Neural progenitor cell (in vitro differentiated cells): ENCODE results near the gene ECHDC1. TPM values are rescaled to one million over a fixed set of nuclear protein-coding genes. Genes with fewer than 3 reads are reported as not detected.
"Not testable (repeated sequence)": the region's sequence is repeated elsewhere in the genome, so short reads cannot be mapped to it uniquely, and the experiment has no call there.

Experiments
- DNase-seq: peaks from one replicate; pipeline ENCODE4 v3.0.0-alpha.2; 2016; ENCODE audit warnings: low spot score
- H2AFZ ChIP-seq: fragments of 200-600 bp; sonication (generic); replicated peaks from 2 replicates; pipeline ENCODE4 v1.6.1; 2016; ENCODE audit warnings: antibody characterized with exemption
- H3F3A ChIP-seq: fragments of 200-600 bp; sonication (generic); 2 replicates; pipeline ENCODE4 v1.6.1; 2016; ENCODE audit warnings: antibody characterized with exemption, low read depth
- H3K27ac ChIP-seq: fragments of 200-600 bp; sonication (generic); 2 replicates; pipeline ENCODE4 v1.5.1; 2016; ENCODE audit warnings: mild to moderate bottlenecking
- H3K27me3 ChIP-seq: fragments of 200-600 bp; sonication (generic); 2 replicates; pipeline ENCODE4 v1.6.1; 2016; ENCODE audit warnings: mild to moderate bottlenecking, moderate library complexity
- H3K36me3 ChIP-seq: fragments of 200-600 bp; sonication (generic); 2 replicates; pipeline ENCODE4 v1.5.1; 2016
- H3K4me1 ChIP-seq: fragments of 200-600 bp; sonication (generic); 2 replicates; pipeline ENCODE4 v1.6.1; 2016; ENCODE audit warnings: mixed run types
- H3K4me2 ChIP-seq: fragments of 200-600 bp; sonication (generic); 2 replicates; pipeline ENCODE4 v1.6.1; 2016
- H3K4me3 ChIP-seq: fragments of 200-600 bp; sonication (generic); 2 replicates; pipeline ENCODE4 v1.5.1; 2016
- H3K79me2 ChIP-seq: fragments of 200-600 bp; sonication (generic); 2 replicates; pipeline ENCODE4 v1.6.1; 2016; ENCODE audit warnings: low read depth
- H3K9ac ChIP-seq: fragments of 200-600 bp; sonication (generic); 2 replicates; pipeline ENCODE4 v1.6.1; 2016
- H3K9me3 ChIP-seq: fragments of 200-600 bp; sonication (generic); 2 replicates; pipeline ENCODE4 v1.5.1; 2016; ENCODE audit warnings: low read depth
- H4K20me1 ChIP-seq: fragments of 200-600 bp; sonication (generic); 2 replicates; pipeline ENCODE4 v1.6.1; 2016; ENCODE audit warnings: low read depth
- H3K27ac Mint-ChIP-seq: 3 replicates; pipeline ENCODE4 v1.8.0; 2021; ENCODE audit warnings: mixed read lengths
- H3K27me3 Mint-ChIP-seq: 2 replicates; pipeline ENCODE4 v1.8.0; 2022; ENCODE audit warnings: low read depth, mild to moderate bottlenecking, inconsistent platforms, moderate library complexity, mixed read lengths; ENCODE audit not compliant: insufficient read depth
- H3K36me3 Mint-ChIP-seq: 3 replicates; pipeline ENCODE4 v1.8.0; 2021; ENCODE audit warnings: mixed read lengths
- H3K4me1 Mint-ChIP-seq: 3 replicates; pipeline ENCODE4 v1.8.0; 2021; ENCODE audit warnings: mixed read lengths
- H3K4me3 Mint-ChIP-seq: 3 replicates; pipeline ENCODE4 v1.8.0; 2021; ENCODE audit warnings: mild to moderate bottlenecking, moderate library complexity, mixed read lengths
- H3K9me3 Mint-ChIP-seq: 3 replicates; pipeline ENCODE4 v1.8.0; 2020; ENCODE audit warnings: mixed read lengths
- CTCF ChIP-seq: fragments of 200-600 bp; sonication (generic); IDR thresholded peaks from 2 replicates; pipeline ENCODE4 v1.5.1; 2017; ENCODE audit warnings: antibody characterized with exemption, mild to moderate bottlenecking
- EZH2 ChIP-seq: fragments of 200-600 bp; sonication (generic); IDR thresholded peaks from 2 replicates; pipeline ENCODE4 v1.6.1; 2017; ENCODE audit warnings: antibody characterized with exemption, mild to moderate bottlenecking, moderate library complexity
- EZH2phosphoT487 ChIP-seq: fragments of 200-600 bp; sonication (generic); IDR thresholded peaks from 2 replicates; pipeline ENCODE4 v1.6.1; 2017; ENCODE audit warnings: antibody characterized with exemption
- total RNA-seq: library from RNA; depleted of rRNA; stranded (reverse); fragments of >200 nt; gene quantifications from 2 replicates; pipeline ENCODE4 v1.2.3, GENCODE V29; 2015; ENCODE audit warnings: low replicate concordance

ECHDC1 gene
- total RNA-seq, 1 donor from 2014 or later = 81.9 TPM

GRCh38 chr6:127340171-127340570 lies 3.2 kb downstream of the ECHDC1 start:
- no peaks in the 10 kb centered on the region for H3K27me3 Mint-ChIP-seq
- Histone ChIP-seq H3K9ac (no peak overlapping the region), H3K79me2 (peaks cover 96% of the 10 kb centered on the region), H3K9me3 (no peaks in the 10 kb centered on the region), H3K4me2 (no peak overlapping the region), H4K20me1 (peaks cover 42% of the 10 kb centered on the region), H3K36me3 (no peaks in the 10 kb centered on the region), H3K27me3 (no peaks in the 10 kb centered on the region), H3K4me3 (no peak overlapping the region), H3F3A (peaks cover 15% of the 10 kb centered on the region), H3K4me1 (peaks cover 29% of the 10 kb centered on the region), H2AFZ (no peak overlapping the region), H3K27ac (no peak overlapping the region)
- no peak for DNase-seq
- no peak for TF ChIP-seq CTCF
- TF ChIP-seq EZH2 = no peak
- TF ChIP-seq EZH2phosphoT487 = no peak
- peaks cover 12% of the 10 kb centered on the region for H3K36me3 Mint-ChIP-seq
- peaks cover 2% of the 10 kb centered on the region for H3K4me1 Mint-ChIP-seq
- H3K9me3 Mint-ChIP-seq = no peaks in the 10 kb centered on the region
- no peak overlapping the region for H3K4me3 Mint-ChIP-seq
- no peak overlapping the region for H3K27ac Mint-ChIP-seq

DNA sequence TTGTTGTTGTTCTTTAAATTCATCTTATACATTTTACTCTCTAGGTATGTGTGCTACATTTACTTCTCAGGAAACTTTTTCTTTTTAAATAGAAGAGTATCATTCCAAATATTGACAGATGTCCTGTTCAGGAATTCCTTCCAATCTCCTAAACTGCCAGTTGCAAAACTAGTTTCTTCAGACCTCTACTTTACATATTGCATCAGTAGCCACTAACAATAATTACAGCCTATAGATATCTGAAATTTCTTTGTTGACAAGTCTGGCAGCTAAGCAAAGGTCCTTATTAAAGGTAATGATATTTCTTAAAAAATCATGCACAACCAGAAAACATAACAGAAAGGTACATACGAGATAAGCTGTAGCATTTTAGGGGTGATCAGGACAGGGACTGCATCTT lies 4.5 kb downstream of the ECHDC1 start:
- H3K4me1 Mint-ChIP-seq = peaks cover 2% of the 10 kb centered on the region
- Histone ChIP-seq H3K27me3 (no peaks in the 10 kb centered on the region), H2AFZ (no peak overlapping the region), H3F3A (peaks cover 10% of the 10 kb centered on the region), H3K4me2 (no peak overlapping the region), H3K27ac (no peak overlapping the region), H3K9ac (no peak overlapping the region), H3K79me2 (peaks cover 98% of the 10 kb centered on the region), H3K36me3 (no peaks in the 10 kb centered on the region), H4K20me1 (peaks cover 49% of the 10 kb centered on the region), H3K4me3 (no peak overlapping the region), H3K9me3 (no peaks in the 10 kb centered on the region), H3K4me1 (peaks cover 22% of the 10 kb centered on the region)
- H3K9me3 Mint-ChIP-seq = no peaks in the 10 kb centered on the region
- H3K4me3 Mint-ChIP-seq = no peak overlapping the region
- DNase-seq = no peak
- H3K36me3 Mint-ChIP-seq = peaks cover 19% of the 10 kb centered on the region
- TF ChIP-seq EZH2 (no peak), CTCF (no peak), EZH2phosphoT487 (no peak)
- no peak overlapping the region for H3K27ac Mint-ChIP-seq
- H3K27me3 Mint-ChIP-seq = no peaks in the 10 kb centered on the region

DNA sequence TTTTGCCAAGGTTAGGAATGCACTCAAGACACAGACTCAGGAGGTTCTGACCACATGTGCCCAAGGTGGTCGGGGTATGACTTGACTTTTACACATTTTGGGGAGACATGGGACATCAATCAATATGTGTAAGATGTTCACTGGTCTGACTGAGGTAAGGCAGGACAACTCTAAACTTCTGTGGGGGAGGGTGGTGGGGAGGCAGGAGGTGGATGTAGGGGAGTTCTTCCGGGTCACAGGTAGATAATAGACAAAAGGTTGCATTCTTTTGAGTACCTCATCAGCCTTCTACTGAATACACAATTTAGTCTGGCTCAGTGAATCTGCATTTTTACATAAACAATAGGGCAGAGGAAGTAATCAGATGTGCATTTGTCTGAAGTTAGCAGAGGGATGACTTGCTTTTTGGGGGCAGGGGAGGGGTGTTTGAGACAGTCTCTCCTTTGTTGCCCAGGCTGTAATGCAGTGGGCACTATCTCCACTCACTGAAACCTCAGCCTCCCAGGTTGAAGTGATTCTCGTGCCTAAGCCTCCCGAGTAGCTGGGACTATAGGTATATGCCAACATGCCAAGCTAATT lies 10.9 kb downstream of the ECHDC1 start:
- no peak overlapping the region for H3K27ac Mint-ChIP-seq
- H3K9me3 ChIP-seq = no peaks in the 10 kb centered on the region
- H3K27ac ChIP-seq = no peak overlapping the region
- H3K27me3 ChIP-seq = no peaks in the 10 kb centered on the region
- no peaks in the 10 kb centered on the region for H3K27me3 Mint-ChIP-seq
- H3K4me1 ChIP-seq = no peaks in the 10 kb centered on the region
- peaks cover 9% of the 10 kb centered on the region for H3K36me3 ChIP-seq
- peaks cover 31% of the 10 kb centered on the region for H4K20me1 ChIP-seq
- H3K4me2 ChIP-seq = no peak overlapping the region
- H3K4me3 Mint-ChIP-seq = no peak overlapping the region
- no peak overlapping the region for H3K4me3 ChIP-seq
- no peaks in the 10 kb centered on the region for H3K4me1 Mint-ChIP-seq
- H3K36me3 Mint-ChIP-seq = peaks cover 21% of the 10 kb centered on the region
- peaks cover 42% of the 10 kb centered on the region for H3K79me2 ChIP-seq
- no peak for DNase-seq
- no peak overlapping the region for H3K9ac ChIP-seq
- TF ChIP-seq CTCF (no peak), EZH2 (no peak), EZH2phosphoT487 (no peak)
- no peaks in the 10 kb centered on the region for H3F3A ChIP-seq
- no peaks in the 10 kb centered on the region for H3K9me3 Mint-ChIP-seq
- no peak overlapping the region for H2AFZ ChIP-seq

- not testable (repeated sequence) for H3K27ac ChIP-seq, H3K27ac Mint-ChIP-seq, H3K9ac ChIP-seq, H3K27me3 Mint-ChIP-seq, H2AFZ ChIP-seq, H3K4me1 Mint-ChIP-seq, H3K4me3 ChIP-seq, DNase-seq, H3K4me3 Mint-ChIP-seq, H3K9me3 ChIP-seq, H3K27me3 ChIP-seq, H3K4me1 ChIP-seq, H3K36me3 ChIP-seq, H3F3A ChIP-seq, H3K9me3 Mint-ChIP-seq, H3K4me2 ChIP-seq
- peaks cover 30% of the 10 kb centered on the region for H3K79me2 ChIP-seq
- peaks cover 20% of the 10 kb centered on the region for H3K36me3 Mint-ChIP-seq
- H4K20me1 ChIP-seq = peaks cover 23% of the 10 kb centered on the region
Observed at GRCh38 chr6:127331256-127331655, 12.2 kb downstream of the ECHDC1 start.
